GM21825 (cell line): ENCODE measurements around the gene P2RY2.
A peak's percentile ranks its signal among the peaks of the same experiment; 100 is the strongest.

Experiments used
- ATAC-seq: cut with Tn5 transposase; IDR thresholded peaks from one replicate; pipeline ENCODE4 v1.9.1; 2021; ENCODE audit warnings: mild to moderate bottlenecking, moderate library complexity; ENCODE audit not compliant: unreplicated experiment

Gene P2RY2

GRCh38 chr11:73218106-73218829 lies at the start of gene P2RY2:
Gene P2RY2, plus strand, starts transcription at chr11:73218281. Its CDS starts 15,879 bp downstream, at chr11:73234160.
- no peak for ATAC-seq

- ATAC-seq, result no peak
These were observed 49.0 kb upstream of the P2RY2 start for GRCh38 chr11:73168925-73169579.

GRCh38 chr11:73170140-73170539 lies 47.9 kb upstream of the P2RY2 start:
- ATAC-seq, result no peak

- ATAC-seq, result no peak
These were observed 46.5 kb upstream of the P2RY2 start for GRCh38 chr11:73171436-73172161.

- ATAC-seq, result no peak
These were observed 45.0 kb upstream of the P2RY2 start for GRCh38 chr11:73172992-73173656.

- no peak for ATAC-seq
These were observed 44.2 kb upstream of the P2RY2 start for GRCh38 chr11:73173755-73174494.

GRCh38 chr11:73174495-73174791 lies 43.6 kb upstream of the P2RY2 start:
- ATAC-seq, result no peak

GRCh38 chr11:73175551-73176144 lies 42.4 kb upstream of the P2RY2 start:
- no peak for ATAC-seq

GRCh38 chr11:73176145-73176873 lies 41.8 kb upstream of the P2RY2 start:
- ATAC-seq, result no peak

- ATAC-seq, result no peak
These were observed 41.3 kb upstream of the P2RY2 start for GRCh38 chr11:73176874-73177155.

GRCh38 chr11:73177380-73177777 lies 40.7 kb upstream of the P2RY2 start:
- ATAC-seq, result no peak

- peak; percentile 78 for ATAC-seq
These were observed 40.1 kb upstream of the P2RY2 start for GRCh38 chr11:73177778-73178539.

GRCh38 chr11:73178681-73179080 lies 39.4 kb upstream of the P2RY2 start:
- ATAC-seq, result no peak

GRCh38 chr11:73182824-73183321 lies 35.2 kb upstream of the P2RY2 start:
- no peak for ATAC-seq

- no peak for ATAC-seq
These were observed 33.0 kb upstream of the P2RY2 start for GRCh38 chr11:73184953-73185671.

- no peak for ATAC-seq
These were observed 32.3 kb upstream of the P2RY2 start for GRCh38 chr11:73185680-73186293.

GRCh38 chr11:73186294-73186850 lies 31.7 kb upstream of the P2RY2 start:
- no peak for ATAC-seq

- ATAC-seq, result no peak
These were observed 31.2 kb upstream of the P2RY2 start for GRCh38 chr11:73186886-73187285.
